ENCODE results near the gene SLC4A8.
"Not testable (repeated sequence)": the region's sequence is repeated elsewhere in the genome, so short reads cannot be mapped to it uniquely, and the experiment has no call there.

Gene SLC4A8

DNA sequence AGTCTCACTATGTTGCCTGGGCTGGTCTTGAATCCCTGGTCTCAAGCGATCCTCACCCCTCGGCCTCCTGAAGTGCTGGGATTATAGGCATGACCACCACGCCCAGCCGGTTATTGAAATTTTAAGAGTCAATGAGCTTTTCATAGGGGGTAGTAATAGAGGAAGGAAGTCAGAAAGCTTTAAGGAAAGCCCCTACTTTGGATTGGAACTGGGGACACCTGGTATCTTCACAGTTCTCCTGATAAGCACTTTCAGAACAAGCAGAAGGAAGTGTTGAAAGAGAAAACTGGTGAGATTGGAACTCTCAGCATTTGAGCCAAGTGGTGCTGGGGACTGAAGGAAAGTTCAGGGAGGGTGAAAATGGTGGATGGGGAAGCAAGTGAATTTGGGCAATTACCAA is 5.1 kb downstream of the SLC4A8 start:
- no peak for DNase-seq (ENCODE audit: low read depth in 2 of 2)

DNA sequence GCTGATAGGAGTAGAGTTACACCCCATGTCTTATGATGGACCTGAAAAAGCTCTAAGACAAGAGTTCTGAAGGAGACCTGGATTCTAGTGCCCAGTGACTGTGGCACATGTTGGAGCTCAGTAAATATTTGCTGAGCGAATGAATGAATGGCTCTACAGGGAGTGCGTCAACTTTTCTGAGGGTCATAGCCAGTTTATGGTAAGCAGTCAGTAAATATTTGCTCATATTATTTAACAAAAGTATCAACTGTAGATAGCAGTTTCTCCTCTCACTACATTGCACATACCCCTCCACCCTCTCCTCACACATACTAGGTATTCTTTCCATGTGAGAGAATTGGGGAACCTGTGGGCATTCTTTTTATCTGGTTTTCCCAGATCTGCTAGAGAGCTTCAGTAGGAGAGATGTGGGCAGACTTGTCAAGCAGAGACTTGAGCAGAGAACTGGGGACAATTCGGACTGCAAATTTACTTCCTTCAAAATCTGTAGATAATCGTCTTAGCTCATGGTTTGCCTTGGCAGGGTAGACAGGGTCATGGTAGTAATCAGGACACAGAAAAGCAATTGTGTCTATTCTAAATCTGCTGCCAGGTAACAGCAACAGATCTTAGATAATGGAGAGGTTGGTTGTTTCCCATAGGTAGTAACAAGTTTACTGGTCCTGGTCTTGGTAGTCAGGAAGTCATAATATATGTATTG is 5.7 kb downstream of the SLC4A8 start:
- no peak for DNase-seq (ENCODE audit: low read depth in 2 of 2)

DNA sequence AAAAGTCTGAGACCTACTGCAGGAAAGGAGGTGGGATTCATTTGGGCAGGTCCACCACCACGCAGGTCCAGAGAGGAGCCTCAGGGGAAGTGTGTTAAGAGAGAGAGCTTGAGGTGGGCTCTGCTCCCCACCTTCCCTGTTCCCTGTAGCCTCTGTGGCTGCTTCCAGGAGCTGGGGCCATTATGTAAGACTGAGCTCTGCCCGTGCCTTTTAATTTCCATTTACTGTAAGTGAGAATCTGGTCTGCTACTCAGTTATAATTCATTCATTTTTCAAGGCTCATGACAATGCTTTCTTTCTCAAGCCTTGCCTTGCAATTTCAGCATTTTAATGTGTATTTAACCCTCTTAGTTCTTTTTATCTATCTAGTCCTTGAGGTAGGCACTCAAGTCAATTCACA is 8.3 kb downstream of the SLC4A8 start:
- no peak for DNase-seq (ENCODE audit: low read depth in 2 of 2)

DNA sequence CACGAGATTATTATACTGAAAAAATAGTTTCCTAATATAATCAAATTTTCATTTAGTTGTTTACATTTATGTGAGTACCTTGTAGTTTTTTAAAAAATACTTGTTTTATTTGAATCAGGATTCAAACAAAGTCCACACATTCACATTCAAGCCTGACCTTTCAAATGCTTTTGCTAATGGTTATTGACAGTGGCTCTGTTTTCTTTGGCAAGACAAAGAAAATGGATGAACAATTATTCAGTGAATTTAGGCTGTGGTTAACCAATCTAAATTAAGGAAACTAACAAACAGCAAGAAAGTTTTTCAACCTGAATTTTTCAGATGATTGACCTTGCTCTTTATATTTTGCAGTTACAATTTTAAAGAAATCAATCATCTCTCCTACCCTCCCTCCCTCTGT is 9.7 kb downstream of the SLC4A8 start:
- DNase-seq (ENCODE audit: low read depth in 2 of 2) = no peak

DNA sequence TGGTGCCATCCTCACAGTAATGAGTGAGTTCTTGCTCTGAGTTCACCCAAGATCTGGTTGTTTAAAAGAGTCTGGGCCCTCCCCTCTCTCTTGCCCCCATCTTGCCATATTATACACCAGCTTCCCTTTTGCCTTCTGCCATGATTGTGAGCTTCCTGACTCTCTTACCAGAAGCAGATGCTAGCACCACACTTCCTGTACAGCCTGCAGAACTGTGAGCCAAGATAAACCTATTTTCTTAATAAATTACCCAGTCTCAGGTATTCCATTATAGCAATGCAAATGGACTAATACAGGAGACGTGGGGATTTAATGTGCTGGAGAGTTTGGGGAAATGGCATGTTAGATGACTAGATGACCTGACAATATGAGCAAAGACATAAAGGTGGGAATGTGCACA is 12.8 kb downstream of the SLC4A8 start:
- no peak for DNase-seq (ENCODE audit: low read depth in 2 of 2)

DNA sequence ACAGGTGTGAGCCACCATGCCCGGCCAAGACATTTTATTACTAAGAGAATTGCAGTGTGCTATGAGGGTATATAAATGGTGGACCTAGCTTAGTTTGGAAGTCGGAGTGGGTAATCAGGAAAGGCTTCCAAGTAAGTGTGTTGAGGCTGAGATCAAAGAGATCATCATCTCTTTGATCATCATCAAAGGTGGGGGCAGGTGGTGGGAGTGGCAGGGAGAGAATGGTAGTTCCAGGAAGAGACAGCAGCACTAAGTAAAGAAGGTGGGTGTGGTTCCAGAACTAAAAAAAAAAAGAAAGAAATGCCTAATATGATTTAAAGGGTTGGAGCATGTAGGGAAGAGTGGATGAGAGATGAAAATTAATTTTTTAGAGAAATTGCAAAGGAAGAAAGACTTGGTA is 14.7 kb downstream of the SLC4A8 start:
- DNase-seq (ENCODE audit: low read depth in 2 of 2) = no peak

DNA sequence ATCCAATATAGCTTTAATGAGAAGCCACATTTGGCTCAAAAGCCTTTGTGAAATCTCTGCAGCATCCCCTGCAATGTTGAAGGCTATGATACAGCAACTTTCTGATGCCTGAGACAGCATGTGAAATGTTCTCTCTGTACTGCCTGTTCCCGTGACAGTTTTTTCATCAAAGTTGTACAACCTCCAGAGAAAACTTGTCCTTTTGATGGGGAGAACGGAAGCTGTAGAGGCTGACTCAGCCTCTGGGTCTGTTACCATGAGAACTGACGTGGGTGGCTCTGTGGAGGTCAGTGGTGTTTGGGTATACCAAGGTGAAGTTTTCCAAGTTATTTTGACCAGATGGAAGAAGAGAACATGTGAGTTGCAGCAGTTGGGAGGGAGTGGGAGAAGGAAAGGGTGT is 17.0 kb downstream of the SLC4A8 start:
- no peak for DNase-seq (ENCODE audit: low read depth in 2 of 2)

DNA sequence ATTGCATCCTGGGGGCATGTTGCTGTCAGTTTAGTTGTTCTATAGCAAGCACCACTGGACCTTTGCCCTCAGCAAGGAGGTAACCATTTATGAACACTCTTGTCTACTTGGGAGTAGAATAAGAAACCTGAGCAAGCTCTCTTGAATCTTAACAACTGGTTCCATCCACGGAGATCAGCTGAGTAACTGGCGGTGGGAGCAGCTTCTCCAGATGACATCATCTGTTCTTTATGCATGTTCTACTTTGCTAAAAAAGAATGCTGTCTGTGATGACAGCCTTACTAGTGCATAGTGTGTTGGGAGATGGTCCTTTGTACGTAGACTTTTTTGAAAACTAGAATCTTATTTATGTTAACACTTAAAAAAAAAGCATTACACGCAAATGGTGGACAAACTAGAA is 17.7 kb downstream of the SLC4A8 start:
- no peak for DNase-seq (ENCODE audit: low read depth in 2 of 2)

DNA sequence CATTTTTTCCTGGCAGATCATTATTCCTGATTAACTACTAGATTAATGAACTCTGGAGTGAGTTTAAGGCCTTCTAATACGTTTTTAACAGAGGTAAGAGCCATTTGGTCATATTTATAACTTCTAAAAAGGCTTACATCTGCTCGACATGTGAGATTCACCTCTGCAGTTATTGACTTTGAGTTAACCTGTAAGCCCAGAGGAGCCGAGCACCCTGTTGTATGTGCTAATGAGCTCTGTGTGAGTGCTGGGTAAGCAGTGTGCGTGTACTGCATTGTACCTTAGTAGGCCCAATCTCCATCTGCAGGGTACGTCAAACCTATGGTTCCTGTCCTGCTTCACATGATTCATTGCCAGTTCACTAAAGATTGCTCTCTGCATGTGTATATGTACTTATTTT is 18.9 kb downstream of the SLC4A8 start:
- DNase-seq (ENCODE audit: low read depth in 2 of 2) = no peak

DNA sequence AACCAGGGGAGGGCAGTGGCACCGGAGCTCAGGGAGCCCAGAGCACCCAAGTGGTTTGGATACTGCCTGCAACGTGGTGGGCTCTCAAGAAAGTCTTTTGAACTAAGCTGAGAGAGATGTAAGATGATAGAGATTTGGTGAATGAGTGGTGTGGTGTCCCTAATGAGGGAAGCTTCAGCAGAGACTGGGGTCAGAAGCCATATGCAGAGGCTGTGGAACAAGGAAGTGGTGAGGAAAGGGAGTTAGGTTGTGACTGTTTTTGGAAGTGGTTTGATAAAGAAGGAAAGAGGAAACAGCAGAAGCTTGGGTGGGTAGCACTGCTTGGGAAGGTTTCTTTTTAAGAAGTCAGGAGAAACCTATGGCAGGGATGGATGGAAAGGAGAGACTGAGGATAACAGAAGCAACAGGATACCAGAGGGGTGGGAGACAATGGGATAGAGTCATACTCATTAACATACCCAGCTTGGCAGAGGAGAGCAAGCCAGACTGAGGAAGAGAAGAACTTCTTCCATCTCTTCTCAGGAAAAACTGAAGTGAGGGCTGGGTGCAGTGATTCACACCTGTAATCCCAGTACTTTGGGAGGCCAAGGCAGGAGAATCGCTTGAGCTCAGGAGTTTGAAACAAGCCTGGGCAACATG is 24.1 kb downstream of the SLC4A8 start:
- DNase-seq (ENCODE audit: low read depth in 2 of 2) = no peak

DNA sequence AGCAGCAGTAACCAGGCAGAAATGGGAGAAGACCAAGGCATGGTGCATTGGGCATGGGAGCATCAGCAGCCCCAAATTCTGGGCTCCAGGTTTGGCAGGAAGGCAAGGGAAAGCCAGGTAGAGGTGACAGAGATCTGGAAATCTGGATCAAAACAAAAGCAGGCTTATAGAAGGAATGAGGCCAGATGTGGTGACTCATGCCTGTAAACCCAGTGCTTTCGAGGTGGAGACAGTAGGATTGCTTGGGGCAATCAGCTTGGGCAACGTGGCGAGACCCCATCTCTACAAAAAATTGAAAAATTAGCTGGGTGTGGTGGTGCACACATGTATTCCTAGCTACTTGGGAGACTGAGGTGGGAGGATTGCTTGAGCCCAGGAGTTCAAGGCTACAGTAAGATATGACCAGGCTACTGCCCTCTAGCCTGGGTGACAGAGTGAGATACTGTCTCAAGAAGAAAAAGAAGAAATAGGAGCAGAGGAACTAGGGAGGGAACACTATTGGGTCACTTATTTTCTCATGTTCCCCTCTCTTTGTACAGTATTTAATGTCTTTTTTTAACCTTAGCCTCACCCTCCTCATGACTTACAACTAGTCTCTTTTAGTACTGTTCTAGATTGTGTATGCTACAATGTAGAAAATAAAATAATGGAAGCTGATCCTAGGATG is 25.1 kb downstream of the SLC4A8 start:
- no peak for DNase-seq (ENCODE audit: low read depth in 2 of 2)

DNA sequence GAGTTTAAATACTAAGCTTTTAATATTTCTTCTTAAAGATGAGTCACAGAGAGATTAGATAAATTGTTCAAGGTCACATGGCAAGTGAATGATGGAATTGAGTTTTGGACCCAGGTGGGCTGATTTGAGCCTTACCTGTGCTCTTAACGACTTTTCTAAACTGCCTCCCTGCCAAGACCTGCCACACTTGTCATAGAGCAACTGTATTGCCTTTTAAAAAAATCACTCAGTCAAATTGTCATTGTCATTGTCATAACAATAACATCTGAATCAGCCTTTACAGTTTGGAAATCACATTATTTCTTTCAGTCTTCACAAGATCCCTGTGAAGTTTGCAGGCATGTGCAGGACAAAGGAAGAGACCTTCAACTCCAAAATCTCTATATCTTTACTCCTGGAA is 25.7 kb downstream of the SLC4A8 start:
- no peak for DNase-seq (ENCODE audit: low read depth in 2 of 2)

DNA sequence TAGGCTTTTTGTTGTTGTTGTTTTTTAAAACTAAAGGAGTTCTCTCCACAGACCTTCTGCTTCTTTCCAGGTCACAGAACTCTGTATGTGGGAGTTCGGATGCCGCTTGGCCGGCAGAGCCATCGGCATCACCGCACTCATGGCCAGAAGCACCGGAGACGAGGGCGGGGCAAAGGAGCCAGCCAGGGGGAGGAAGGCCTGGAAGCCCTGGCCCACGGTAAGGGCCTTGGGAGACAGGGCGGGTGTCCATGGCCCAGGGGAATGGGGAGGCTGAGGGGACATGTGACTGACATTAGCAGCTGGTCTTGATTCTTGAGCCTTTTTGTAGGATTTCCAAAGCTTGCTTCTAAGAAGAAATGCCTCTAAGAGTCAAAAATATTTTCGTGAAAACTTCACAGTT is 26.2 kb downstream of the SLC4A8 start:
- DNase-seq (ENCODE audit: low read depth in 2 of 2) = no peak

DNA sequence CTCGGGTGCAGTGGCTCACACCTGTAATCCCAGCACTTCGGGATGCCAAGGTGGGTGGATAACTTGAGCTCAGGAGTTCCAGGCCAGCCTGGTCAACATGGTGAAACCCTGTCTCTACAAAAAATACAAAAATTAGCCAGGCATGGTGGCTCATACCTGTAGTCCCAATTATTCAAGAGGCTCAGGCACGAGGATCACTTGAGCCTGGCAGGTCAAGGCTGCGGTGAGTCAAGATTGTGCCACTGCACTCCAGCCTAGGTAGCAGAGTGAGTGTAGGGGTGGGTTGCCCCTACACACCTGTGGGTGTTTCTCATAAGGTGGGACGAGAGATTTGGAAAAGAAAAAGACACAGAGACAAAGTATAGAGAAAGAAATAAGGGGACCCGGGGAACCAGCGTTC is 29.4 kb downstream of the SLC4A8 start:
- DNase-seq (ENCODE audit: low read depth in 2 of 2) = not testable (repeated sequence)

DNA sequence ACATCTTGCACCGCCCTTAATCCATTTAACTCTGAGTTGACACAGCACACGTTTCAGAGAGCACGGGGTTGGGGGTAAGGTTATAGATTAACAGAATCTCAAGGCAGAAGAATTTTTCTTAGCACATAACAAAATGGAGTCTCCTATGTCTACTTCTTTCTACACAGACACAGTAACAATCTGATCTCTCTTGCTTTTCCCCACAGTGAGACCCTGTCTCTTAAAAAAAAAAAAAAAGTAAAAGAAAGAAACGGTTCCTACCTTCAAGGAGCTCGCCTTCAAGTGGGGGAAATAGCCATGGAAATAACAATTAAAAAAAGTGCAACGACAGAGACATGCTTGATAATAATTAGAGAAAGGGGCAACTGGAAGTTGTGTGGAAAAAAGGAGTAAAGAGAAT is 30.4 kb downstream of the SLC4A8 start:
- not testable (repeated sequence) for DNase-seq (ENCODE audit: low read depth in 2 of 2)

DNA sequence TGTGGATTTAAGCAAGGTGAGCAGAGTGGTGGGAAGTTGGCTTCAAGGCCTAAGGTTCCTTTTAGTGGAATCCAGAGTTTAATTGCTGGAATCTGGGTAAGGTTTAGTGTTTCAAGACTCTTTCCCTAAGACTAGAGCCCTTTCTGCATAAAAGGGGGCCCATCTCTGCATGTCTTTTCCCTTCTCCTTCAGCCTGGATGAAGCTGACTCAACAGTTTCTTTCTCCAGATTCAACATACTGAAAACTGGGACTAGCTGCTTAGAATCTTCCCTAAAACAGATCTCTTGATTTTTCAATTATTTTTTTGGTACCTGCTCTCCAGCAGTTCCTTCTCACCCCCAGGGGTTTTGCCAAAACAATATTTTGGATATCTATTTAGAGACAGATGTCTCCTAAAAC is 34.0 kb downstream of the SLC4A8 start:
- no peak for DNase-seq (ENCODE audit: low read depth in 2 of 2)

DNA sequence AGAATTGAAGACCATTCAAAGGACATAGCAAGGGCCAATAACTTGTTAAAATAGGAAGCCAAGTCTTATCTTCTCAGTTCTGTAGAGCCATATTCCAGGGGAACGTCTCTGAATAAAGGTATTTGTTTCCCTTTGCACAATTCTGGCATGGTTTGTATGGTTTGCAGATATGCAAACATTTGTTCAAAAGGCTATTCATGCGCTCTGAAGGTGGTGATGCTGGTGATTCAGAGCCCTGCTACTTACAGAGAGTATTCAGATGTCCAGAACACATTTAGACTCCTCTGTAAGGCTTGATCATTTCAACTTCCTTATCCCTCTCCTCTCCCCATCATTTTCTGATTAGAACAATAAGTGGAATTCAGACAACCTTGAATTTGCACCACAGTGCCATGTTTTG is 35.9 kb downstream of the SLC4A8 start:
- no peak for DNase-seq (ENCODE audit: low read depth in 2 of 2)

DNA sequence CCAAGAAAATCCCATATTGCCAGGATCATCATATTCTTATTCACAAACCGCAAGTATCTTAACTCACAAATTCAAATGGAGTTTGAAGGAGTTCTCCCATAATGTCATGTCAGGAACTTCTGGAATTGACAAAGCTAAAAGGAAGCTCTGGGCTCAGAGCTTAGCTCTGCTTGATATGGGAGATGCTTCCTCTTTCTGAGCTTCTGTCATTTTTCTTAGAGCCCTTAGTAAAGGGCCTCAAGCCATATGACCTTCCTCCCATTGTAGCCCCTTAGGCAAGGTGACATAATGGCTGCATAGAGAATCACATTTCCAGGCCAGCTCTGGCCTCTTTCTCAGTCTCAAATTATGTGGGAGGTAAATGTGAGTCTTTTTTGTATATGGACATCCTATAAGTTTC is 40.9 kb downstream of the SLC4A8 start:
- DNase-seq (ENCODE audit: low read depth in 2 of 2) = no peak

DNA sequence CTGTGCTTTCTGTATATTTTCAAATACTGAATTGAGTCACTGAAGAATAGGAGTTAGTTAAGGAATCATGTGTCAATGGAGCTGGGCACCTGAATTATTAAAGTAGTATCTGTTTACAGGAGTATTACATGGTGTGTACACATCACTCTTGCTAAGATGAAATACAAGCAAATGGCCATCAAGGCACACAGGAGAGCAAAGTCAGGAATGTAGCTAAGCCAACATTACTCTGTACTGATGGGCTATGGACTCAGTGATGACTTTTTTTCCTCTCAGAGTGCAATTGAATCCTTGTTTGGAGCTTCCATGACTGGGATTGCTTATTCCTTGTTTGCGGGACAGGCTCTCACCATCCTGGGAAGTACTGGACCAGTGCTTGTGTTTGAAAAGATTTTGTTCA is 45.5 kb downstream of the SLC4A8 start:
- no peak for DNase-seq (ENCODE audit: low read depth in 2 of 2)

DNA sequence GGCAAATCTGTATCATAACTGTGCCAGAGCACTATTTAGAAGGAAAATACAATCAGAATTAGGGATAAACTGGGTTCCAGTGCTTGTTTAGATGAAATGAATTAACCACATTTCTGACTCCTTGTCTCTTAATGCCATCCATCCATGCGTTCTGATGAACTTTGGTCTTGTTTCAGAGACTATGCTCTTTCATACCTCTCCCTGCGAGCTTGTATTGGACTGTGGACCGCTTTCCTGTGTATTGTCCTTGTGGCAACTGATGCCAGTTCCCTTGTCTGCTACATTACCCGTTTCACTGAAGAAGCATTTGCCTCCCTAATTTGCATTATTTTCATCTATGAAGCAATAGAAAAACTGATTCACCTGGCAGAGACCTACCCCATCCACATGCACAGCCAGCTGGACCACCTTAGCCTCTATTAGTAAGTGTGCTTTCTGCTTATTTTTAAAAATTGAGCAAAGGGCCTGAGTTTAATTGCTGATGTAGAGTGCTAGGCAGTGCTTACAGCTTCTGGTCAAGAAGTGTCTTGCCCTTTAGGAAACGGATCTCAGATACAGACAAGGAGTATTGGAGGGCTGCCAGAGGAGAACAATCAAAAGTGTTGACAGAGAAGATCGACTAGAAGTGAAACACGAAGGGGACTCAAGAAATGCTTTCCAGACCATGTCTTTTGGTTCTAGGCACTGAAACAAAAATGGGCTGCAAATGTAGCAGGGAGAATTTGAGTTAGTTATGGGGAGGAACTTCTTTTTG is 46.7 kb downstream of the SLC4A8 start:
- DNase-seq (ENCODE audit: low read depth in 2 of 2) = no peak

DNA sequence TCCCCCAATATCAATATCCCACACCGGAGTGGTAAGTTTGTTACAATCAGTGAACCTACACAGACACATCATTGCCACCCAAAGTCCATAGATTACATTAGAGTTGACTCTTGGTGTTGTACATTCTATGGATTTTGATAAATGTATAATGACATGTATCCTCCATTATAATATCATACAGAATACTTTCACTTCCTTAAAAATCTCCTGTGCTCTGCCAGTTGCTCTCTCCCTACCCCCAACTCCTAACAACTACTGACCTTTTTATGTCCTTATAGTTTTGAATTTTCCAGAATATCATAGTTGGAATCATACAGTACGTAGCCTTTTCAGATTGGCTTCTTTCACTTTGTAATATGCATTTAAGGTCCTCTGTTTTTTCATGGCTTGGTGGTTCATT is 48.4 kb downstream of the SLC4A8 start:
- no peak for DNase-seq (ENCODE audit: low read depth in 2 of 2)

DNA sequence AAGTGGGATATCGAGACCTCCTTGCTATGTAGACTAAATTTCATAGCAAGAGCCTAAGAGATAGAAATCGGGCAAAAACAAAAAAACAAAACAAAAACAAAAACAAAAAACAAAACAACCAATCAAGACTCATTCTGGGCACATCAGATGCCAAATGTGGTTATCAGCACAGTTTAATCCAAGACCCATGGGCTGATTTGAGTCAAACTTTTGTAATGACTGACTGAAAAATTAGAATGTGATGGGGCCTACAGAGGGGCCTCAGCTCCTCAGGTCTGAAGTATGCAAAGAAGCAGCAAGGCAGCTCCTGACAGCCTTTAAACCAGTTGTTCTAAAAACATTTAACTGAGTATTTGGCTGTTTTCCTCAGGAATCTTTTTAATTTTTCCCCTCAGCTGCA is 49.3 kb downstream of the SLC4A8 start:
- DNase-seq (ENCODE audit: low read depth in 2 of 2) = no peak

DNA sequence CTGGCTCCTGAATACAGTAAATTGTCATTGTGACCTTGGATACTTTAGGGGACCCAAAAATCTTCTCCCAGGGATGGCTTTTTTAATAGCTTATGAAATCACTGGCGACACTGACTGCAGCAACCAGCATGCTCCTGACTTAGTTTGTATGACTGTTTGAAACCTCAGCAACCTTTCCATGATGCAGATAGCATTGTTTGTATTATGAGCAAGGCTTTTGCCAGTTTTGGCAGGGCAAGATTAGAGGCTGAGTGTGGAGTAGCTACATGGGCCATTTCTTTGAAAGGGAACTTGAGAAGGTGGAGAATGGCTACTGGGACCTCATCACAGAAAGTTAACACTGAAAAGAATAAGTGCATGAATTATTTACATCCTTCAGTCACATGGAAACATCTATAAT is 50.9 kb downstream of the SLC4A8 start:
- DNase-seq (ENCODE audit: low read depth in 2 of 2) = no peak
